ENCODE measurements around the gene ACTBL2.
"Not testable (repeated sequence)": the region's sequence is repeated elsewhere in the genome, so short reads cannot be mapped to it uniquely, and the experiment has no call there.

The ACTBL2 gene

DNA sequence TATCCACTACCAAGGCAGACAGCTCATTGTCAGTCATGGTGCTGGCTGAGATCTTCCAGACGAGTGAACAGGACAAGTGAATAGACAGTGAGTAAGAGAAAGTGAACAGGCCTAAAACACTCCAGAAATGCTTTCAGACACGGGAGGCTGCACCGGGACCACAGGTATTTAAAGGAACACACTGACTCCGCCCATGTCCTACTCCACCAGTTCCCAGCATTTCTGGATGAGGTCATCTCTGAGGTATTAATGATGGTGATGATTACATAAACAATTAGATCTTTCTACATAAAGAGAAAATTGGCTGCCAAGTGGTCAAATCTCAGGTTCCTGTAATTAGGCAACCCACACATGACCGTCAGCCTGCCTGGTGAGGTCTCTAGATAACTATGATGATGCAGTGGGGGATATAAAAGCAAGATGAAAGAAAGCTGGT lies at the start of gene ACTBL2:
Gene ACTBL2, minus strand, starts transcription at position 141 of the 436 bp plus-strand sequence. Its CDS starts 104 bp downstream, at position 37.
- no peak for DNase-seq (ENCODE audit: low read depth)

- no peak for DNase-seq (ENCODE audit: low read depth)
Measured at GRCh38 chr5:57531333-57531732, 48.7 kb upstream of the ACTBL2 start.

DNA sequence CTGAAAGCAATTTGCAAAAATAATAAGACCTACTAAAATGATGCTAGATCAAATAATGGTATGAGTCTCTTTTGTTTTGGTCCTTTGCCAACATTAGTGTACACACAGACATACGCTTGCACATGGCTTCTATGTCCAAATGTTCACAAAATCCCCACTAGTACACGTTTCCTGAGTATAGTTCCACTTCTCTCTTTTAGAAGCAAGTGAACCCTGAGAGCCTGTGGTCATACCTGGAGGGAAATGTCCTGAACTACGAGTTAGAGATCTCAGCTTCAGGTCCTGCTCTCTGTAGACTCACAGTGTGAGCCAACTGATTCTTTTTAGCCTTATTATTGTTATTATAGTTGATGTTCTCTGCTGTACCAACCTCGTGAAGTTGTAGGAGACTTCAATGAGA lies 47.3 kb upstream of the ACTBL2 start:
- no peak for DNase-seq (ENCODE audit: low read depth)

- no peak for DNase-seq (ENCODE audit: low read depth)
Measured at GRCh38 chr5:57527870-57528269, 45.3 kb upstream of the ACTBL2 start.

DNA sequence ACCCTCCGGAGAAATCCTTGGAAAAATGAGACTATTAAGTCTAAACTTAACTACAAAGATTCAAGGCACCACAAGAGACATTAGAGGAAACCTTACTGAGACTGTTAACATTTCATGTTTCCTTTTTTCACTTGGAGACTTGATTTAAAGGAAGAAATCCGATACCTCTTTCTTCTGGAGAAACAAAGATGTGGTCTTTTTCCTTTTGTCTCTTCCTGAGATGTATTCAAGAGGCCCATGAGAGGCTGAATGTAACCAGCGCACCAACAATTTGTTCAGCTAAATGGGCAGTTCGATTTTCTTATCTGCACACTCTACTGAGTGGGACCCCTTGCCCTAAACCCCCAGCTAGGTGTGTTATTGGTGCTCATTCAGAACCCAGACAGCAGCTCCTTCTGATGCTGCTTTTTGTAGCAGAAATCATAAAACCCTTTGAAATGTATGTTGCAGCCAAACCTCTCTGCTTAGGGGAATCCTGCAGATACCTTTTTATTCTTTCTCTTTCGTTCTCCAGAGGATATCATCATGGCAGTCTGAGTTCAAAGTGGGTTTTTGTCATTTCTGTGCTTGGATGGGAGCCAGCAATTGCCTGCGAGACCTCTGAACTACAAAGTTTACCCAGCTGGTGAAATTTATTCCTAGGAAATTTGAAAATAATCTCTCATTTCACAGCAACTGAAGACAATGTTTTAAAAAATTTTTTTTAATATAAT lies 41.9 kb upstream of the ACTBL2 start:
- no peak for DNase-seq (ENCODE audit: low read depth)

DNA sequence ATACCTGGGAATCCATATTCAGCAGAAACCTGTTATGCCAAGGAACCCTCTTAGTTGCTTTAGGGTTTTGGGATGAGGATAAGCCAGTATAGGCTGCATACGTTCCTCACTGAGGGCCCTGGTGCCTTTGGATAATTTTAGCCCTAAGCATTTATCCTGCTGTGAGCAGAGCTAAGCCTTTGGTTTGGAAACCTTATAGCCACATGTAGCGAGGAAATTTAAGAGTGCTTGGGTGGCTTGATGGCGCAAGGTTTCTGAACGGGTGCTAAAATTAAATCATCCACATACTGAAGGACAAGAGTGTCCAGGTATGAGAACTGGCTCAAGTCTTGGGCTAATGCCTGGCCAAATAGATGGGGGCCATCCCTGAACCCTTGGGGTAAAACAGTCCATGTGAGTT lies 39.9 kb upstream of the ACTBL2 start:
- not testable (repeated sequence) for DNase-seq (ENCODE audit: low read depth)

GRCh38 chr5:57518415-57518814 lies 35.8 kb upstream of the ACTBL2 start:
- not testable (repeated sequence) for DNase-seq (ENCODE audit: low read depth)

DNA sequence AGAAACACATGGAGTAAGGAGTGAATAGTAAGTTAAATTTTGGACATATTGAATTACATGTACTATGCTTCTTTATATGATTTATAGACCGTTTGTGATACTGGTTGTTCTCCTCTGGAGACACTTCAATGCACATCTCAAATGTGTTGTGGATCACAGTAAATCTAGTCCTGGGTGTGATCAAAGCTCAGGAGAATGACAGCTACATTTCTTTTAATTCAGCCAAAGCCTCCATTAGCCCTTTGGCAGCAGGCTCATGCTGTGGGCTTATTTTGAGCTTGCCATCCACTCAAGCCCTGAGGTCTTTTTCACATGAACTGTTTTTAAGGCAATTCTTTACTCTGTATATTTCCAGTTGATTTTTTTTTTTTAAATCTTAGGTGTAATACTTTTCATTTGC lies 34.6 kb upstream of the ACTBL2 start:
- no peak for DNase-seq (ENCODE audit: low read depth)

GRCh38 chr5:57513785-57514184 lies 31.2 kb upstream of the ACTBL2 start:
- no peak for DNase-seq (ENCODE audit: low read depth)

- no peak for DNase-seq (ENCODE audit: low read depth)
Measured at GRCh38 chr5:57511321-57511720, 28.7 kb upstream of the ACTBL2 start.

GRCh38 chr5:57509501-57510260 lies 27.1 kb upstream of the ACTBL2 start:
- DNase-seq (ENCODE audit: low read depth) = no peak

DNA sequence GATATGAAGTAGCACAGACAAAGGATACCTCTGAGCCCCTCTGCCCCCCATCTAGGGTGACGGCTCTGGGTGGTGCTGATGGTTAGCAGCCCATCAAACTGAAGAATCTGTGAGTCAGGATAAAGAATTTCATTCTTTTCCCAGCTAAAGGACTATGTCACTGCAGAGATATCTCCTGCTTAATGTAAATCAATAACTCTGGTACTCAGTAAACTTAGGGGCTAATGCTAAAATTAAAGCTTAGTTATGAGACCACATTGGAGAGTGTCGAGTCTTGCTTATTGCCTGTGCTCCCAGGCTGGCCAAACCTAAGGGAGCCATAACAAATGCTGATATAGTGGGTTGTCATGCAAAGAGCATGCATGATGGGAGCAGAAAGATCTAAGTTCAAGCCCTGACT lies 25.6 kb upstream of the ACTBL2 start:
- no peak for DNase-seq (ENCODE audit: low read depth)

DNA sequence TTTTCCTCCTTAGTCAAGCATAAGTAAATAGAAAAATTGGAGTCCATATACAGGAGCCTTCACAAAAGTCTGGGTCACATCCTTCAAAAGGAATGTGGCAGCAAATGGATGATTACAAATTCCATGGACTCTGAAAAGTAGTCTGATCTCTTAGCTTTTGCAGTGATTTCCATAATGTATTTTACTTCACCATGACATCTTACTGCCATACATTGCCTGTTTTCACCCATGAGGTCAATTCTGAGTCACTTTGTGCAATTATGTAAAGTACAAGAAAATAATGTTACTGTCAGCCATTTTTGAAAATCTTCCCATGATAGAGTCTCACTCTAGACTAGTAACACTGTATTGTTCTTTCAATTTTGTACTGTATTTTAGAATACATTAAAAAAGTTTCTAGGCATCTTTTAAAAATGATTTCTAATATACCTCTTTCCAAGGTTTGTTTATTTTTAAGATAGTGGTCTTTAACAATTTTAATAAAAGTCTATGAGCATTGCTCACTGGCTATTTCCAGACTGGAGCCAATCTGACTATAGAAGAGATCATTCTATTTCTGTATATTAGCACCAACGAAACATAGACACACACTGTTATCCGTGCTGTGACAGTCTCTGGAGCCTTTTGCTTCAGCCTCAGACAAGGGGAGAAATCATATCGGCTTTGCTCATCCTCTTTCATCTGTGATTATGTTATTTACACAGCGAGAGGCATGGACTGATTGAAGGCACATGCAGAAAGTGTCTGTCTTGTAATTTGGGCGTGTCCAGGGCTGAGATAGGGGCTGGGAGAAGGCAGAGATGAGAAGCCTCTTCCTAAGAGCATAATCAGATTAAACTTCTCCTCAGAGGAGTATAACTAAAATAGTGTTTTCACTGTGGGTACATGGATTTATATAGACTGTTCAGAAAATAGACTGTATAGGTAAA lies 22.9 kb upstream of the ACTBL2 start:
- DNase-seq (ENCODE audit: low read depth) = no peak

DNA sequence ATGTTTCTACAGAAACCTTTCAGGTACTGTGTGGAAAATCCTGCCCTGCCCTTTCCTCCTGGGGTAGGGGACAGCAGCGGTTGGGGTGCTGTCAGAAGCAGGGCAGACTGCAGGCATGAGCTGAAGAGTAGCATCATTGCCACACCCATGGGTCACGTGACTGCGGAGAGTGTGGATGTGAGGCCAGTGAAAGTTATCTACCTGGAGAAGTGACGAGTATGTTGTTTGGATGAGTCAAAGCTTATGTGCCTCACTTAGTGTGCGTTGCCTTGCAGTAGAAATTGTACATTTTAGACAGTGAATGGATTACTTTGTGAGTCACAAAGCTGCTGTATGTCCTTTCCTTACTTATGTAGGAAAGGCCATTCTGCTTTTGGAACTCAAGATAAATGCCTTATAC lies 21.7 kb upstream of the ACTBL2 start:
- no peak for DNase-seq (ENCODE audit: low read depth)

- DNase-seq (ENCODE audit: low read depth) = no peak
Measured at GRCh38 chr5:57503433-57503832, 20.8 kb upstream of the ACTBL2 start.

DNA sequence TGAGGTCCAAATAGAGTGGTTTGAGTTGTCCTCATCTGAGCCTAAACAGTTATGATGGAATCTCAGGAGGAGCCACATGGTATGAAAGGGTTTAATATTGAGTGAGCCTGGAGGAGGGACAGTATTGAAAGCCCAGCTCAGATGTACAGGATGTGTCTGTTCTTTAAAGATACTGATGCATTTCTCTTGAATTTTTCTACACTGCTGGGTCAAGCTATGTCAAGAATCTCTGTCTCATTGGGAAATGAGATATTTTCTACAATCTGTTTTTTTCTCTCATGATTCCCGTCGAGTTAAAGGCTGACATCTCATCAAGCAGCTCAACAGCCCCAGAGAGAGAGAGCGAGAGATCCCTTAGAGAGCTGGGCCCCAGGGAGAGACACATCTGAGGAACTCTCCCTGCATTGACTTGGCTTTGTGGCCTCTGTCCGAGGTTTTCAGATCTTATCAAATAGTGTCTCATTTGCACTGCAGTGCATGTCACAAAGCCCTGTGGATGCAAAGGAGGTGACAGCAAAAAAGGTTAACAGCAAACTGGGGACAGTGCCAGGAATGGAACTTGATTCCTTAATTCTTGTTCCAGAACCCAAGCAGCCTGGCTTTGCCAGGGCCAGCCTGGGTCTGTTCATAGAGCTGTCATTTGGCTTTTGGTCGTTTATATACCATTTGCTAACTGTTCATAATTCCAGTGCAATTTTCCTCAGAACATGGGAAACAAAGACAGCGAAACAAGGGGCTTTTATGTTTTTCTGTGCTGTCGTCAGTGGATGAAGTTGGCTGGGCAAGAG lies 19.0 kb upstream of the ACTBL2 start:
- DNase-seq (ENCODE audit: low read depth) = no peak

GRCh38 chr5:57499262-57500050 lies 16.8 kb upstream of the ACTBL2 start:
- DNase-seq (ENCODE audit: low read depth) = peak; percentile 32

GRCh38 chr5:57497733-57498132 lies 15.1 kb upstream of the ACTBL2 start:
- no peak for DNase-seq (ENCODE audit: low read depth)

- DNase-seq (ENCODE audit: low read depth) = no peak
Measured at GRCh38 chr5:57495285-57496086, 12.9 kb upstream of the ACTBL2 start.
